Stimulated activated CD4-positive, alpha-beta T cell treated with anti-CD3 and anti-CD28 coated beads, Interleukin-15, amount 100 ng/mL, for 24 hours (primary cell): ENCODE measurements around the gene TMEM165.

Experiments used
- DNase-seq: peaks from one replicate; pipeline ENCODE4 v3.0.0-alpha.2; 2020

Gene TMEM165

DNA sequence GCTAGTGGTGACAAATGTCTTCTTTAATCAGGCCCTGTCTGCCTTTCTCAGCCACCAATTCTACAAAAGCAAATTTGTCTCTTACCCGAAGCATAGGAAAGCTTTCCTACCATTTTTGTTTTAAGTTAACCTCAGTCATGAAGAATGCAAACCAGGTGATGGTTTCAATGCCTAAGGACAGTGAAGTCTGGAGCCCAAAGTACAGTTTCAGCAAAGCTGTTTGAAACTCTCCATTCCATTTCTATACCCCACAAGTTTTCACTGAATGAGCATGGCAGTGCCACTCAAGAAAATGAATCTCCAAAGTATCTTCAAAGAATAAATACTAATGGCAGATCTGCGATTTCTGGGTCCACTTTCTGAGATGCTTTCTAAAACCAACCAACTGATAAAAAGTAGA, 25.8 kb upstream of the TMEM165 start:
- no peak for DNase-seq

DNA sequence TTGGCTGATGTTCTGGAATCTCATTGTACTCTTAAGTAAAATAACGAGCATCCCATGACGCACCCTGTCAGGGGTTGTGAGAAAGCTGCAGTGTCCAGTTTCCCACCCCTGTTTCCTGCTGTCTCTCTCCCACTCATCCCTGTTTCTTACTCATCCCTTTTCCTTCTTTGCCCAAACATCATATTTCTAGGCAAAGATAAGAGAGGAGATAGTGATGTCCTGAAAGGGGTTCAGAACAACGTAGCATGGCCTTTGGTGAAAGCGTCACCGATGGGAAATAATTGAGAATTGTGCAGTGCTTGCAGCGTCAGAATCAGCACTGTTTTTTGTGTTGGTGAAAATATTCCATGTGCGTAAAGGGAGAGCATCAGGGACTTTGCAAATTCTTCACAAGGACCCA, 23.5 kb upstream of the TMEM165 start:
- DNase-seq, result no peak

- DNase-seq, result no peak
Measured at GRCh38 chr4:55373461-55373860, 22.3 kb upstream of the TMEM165 start.

GRCh38 chr4:55376698-55377097, 19.1 kb upstream of the TMEM165 start:
- DNase-seq, result no peak

DNA sequence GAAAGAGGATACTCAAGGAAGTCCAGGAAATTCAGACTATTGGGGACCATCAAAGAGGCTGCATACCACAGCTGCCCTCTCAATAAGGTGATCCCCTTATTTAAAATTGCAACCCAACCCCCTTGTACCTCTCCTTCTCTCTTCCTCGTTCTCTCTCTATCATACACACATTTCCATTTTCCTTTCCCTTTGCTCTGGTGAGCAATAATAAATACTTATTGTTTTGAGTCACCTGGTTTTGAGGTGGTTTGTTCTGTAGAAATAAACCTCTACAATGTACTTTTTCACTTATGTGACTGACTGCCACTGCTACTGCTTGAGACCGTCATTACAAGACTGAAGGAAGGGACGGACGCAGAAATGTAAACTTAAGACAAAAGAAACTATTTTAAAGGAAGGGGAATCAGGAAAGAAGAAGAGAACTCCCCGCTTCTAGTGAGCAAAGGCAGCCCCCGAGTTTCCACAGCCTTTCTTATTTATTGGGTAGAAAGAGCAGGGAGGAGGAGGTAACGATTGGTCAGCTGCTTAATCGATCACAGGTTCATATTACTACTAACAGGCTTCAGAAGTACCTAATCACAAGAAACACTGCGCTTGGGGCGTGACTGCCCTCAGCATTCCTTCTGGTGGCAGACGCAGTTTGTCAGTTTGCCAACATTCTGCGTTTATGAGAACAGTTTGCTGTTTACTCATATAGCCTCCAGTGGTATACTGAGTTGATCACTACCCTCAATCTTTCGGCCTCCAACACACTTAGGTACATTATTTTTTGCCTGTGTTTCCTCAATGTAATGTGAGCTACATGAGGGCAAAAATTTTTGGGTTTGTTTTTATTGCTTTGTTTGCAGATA, 16.9 kb upstream of the TMEM165 start:
- no peak for DNase-seq

- no peak for DNase-seq
Measured at GRCh38 chr4:55380576-55380975, 15.2 kb upstream of the TMEM165 start.

- no peak for DNase-seq
Measured at GRCh38 chr4:55381502-55381901, 14.3 kb upstream of the TMEM165 start.

DNA sequence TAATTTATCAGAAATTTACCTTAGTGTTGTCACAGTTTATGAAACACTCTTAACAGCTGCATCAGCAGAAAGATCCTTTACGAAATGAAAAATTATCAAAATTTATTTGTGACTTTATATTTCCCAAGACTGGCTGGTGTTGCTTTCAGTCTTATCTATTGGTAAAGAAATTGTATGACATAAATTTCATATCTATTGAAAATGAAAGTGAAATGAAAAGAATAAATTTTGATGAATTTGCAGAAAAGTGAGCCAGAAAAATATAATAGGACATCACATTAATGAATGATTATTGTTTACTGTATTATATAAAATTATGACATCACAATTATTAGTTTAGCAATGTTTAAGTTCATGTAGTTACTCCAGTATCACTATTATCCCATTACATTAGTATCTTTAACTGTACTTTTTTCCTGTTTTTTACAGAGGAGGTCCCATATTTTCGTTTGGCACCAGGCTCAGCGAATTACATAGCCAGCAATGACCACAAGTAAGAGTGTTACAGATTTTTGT, 13.2 kb upstream of the TMEM165 start:
- no peak for DNase-seq

- no peak for DNase-seq
Measured at GRCh38 chr4:55385201-55385649, 10.5 kb upstream of the TMEM165 start.

DNA sequence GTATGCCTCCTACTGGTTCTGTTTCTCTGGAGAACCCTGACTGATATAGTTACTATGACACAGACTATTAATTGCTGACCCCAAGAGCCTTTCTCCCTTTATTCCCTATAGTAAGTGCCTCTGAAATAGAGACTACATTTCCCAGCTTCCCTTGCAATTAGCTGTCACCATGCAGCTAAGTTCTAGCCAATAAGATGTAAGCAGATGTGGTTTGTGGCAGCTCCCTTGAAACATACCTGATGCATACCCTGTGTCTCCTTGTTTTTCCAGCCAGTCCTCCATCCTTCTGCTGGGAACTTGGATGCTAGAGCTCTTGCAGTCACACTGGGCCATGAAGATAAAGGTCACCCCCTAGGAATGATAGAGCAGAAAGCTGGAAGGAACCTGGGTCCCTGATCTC, 9.7 kb upstream of the TMEM165 start:
- DNase-seq, result no peak

- peak; percentile 30 for DNase-seq
Measured at GRCh38 chr4:55386840-55387239, 8.9 kb upstream of the TMEM165 start.

GRCh38 chr4:55393461-55394320, 2.1 kb upstream of the TMEM165 start:
- DNase-seq, result no peak

- no peak for DNase-seq
Measured at GRCh38 chr4:55395218-55395528, 584 bp upstream of the TMEM165 start.

DNA sequence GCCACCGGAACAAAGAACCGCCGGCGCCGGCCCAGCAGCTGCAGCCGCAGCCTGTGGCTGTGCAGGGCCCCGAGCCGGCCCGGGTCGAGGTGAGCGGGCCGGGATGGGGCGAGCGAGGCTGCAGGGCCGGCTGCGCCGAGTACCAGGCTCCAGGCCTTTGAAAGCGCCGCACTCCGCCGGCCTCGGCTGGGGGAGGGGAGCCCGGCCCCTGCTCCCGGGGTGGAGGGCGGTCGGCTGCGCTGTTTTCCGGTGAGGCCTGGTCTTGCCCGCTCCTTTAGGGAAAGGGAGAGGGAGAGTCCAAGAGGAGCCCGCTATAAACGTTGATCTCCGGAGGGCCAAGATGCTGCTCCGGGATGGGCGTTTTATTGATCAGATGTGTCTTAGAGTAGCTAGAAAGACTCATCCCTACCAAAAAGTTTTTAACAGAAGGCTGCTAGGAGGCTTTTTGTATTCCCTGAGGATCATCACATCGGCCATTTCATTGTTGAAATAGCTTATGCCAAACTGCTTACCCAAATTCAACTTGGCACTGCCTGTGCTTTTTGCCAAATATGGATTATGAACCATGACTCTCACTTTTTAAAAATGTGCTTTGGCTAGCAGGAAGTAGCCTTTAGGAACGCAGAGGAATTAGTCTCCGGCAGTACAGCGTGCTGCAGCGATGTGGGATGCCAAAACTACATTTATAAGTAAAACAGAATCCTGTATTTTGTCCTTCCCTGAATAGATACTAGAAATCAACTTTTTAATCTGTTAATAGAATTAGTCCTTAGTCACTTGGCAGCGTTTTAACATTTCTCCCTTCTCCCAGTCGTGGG, 760 bp downstream of the TMEM165 start:
- peak; percentile 57 for DNase-seq

DNA sequence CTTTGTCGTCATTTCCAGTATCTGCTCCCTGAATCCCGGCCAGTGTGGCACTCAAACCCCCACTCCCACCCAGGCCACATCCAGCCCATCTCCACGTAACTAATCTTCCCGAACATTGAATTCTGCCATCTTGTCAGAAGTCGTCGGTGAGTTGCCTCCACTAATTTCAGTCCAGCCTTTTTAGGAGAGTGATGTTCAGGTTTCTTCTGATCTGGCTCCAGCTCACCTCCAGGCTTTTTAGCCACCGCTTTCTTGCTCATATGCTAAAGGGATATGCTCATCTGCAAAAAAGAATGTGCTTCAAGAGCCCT, 1.3 kb downstream of the TMEM165 start:
- DNase-seq, result no peak

- DNase-seq, result no peak
Measured at GRCh38 chr4:55397520-55398321, 2.0 kb downstream of the TMEM165 start.

DNA sequence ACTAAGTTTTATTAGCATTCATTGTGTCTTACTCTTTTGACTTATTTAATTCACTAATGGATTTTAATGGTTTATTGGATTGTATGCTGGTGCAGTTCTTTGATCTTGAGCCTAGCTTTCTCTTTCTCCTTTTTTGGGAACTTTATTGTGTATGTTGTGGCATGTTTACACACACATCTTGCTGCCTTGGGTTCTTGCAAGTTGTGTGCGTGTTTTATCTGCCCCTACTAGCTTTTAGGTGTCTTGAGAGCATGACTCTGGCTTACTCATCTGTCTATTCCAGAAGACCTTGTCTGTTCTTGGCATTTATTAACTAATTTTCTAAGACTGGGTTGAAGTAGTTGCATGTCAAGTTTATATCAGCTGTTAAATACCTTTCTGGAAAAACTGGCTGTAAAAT, 2.7 kb downstream of the TMEM165 start:
- DNase-seq, result no peak

GRCh38 chr4:55398966-55399365, 3.2 kb downstream of the TMEM165 start:
- no peak for DNase-seq

DNA sequence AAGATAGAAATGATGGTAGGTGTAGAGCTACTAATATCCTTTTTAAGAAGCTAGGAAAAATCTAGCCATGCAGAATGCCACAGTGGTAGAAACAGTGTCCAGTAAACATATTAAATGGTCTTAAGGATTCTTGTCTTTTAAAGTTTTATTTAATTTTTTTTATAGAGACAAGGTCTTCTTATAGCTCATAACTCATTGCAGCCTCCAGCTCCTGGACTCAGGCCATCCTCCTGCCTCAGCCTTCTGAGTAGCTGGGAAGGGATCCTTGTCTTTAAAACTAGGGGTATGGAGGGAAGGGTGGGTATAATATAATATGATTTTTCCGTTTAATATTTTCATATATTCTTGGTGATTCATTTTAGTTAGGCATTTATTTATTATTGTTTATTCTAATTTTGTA, 3.8 kb downstream of the TMEM165 start:
- no peak for DNase-seq

- DNase-seq, result no peak
Measured at GRCh38 chr4:55405073-55405472, 9.3 kb downstream of the TMEM165 start.

DNA sequence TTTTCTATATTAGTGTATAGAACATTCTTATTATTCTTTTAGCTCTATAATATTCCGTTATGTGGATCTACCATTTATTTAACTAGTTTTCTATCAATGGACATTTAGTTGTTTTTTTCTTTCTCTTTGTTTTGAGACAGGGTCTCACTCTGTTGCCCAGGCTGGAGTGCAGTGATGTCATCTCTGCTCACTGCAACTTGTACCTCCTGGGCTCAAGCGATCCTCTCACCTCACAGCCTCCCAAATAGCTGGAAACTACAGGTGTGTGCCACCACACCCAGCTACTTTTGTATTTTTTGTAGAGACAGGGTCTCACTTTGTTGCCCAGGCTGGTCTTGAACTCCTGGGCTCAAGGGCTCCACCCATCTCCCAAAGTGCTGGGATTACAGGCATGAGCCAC, 10.8 kb downstream of the TMEM165 start:
- DNase-seq, result no peak

GRCh38 chr4:55407119-55407518, 11.4 kb downstream of the TMEM165 start:
- no peak for DNase-seq
